Nephron progenitor cell (in vitro differentiated cells): Measurements from ENCODE around the gene ANO4.

Experiments
- DNase-seq: peaks from one replicate; pipeline ENCODE4 v3.0.0; 2021
- H3K27ac Mint-ChIP-seq: 2 replicates; pipeline ENCODE4 v1.8.0; 2021; ENCODE audit warnings: mild to moderate bottlenecking, moderate library complexity, mixed read lengths
- H3K27me3 Mint-ChIP-seq: 2 replicates; pipeline ENCODE4 v1.8.0; 2021; ENCODE audit warnings: mild to moderate bottlenecking, low read depth, mixed read lengths; ENCODE audit not compliant: poor library complexity
- H3K36me3 Mint-ChIP-seq: 2 replicates; pipeline ENCODE4 v1.8.0; 2021; ENCODE audit warnings: low read depth, mixed read lengths
- H3K4me1 Mint-ChIP-seq: 2 replicates; pipeline ENCODE4 v1.8.0; 2021; ENCODE audit warnings: mixed read lengths
- H3K4me3 Mint-ChIP-seq: 2 replicates; pipeline ENCODE4 v1.8.0; 2021; ENCODE audit warnings: mild to moderate bottlenecking, moderate library complexity, mixed read lengths
- H3K9me3 Mint-ChIP-seq: 2 replicates; pipeline ENCODE4 v1.8.0; 2021; ENCODE audit warnings: mild to moderate bottlenecking, moderate library complexity, mixed read lengths
- TF ChIP-seq, protein P1 (sequence below): fragments of 200-600 bp; sonication (generic); IDR thresholded peaks from 2 replicates; pipeline ENCODE4 v1.5.0; 2021; ENCODE audit warnings: antibody characterized with exemption

ANO4 gene

DNA sequence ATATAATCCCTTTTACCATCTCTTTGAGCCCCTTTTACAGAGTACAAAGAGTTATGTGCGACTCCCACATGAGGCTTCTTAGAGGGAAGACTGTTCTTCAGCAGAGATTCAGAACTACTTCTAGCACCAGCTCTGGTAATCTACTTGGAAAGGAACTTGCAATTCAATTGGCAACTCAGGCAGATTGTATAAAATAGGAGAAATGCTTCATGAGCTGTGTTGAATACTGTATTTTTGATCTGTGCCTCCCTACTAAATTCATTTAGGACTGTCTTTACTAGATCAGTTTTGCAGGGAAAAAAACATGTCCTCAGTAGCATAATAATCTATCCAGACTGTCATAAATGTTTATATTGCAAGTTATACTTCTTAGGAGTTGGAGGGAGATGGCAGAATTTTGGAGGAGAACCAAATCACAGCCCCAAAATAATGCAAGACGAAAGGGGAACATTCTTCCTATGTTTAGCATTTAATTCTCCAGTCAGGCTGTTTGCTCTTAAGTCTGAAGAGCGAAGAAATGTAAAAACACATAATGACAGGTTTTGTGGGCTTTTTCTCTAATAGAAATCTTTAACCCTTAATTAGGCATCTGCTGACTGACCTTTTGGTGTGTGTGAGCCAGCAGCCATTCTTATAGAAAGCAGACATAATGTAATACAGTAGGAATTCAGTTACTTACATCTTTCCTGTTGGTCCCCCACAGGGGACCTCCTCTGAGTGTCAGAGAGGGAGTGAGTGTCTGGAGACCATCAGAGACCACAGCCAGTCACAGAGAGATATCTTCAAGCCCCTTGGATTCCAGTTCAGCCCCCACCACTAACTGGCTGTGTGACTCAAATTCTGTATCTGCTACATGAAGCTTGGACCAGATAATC lies 3.9 kb downstream of the ANO4 start:
- Mint-ChIP-seq H3K27ac (no peak overlapping the region), H3K4me3 (no peak overlapping the region), H3K4me1 (peaks cover 21% of the 10 kb centered on the region), H3K36me3 (no peaks in the 10 kb centered on the region), H3K27me3 (peaks cover 29% of the 10 kb centered on the region), H3K9me3 (no peaks in the 10 kb centered on the region)
- no peak for DNase-seq
- TF ChIP-seq, protein P1, sequence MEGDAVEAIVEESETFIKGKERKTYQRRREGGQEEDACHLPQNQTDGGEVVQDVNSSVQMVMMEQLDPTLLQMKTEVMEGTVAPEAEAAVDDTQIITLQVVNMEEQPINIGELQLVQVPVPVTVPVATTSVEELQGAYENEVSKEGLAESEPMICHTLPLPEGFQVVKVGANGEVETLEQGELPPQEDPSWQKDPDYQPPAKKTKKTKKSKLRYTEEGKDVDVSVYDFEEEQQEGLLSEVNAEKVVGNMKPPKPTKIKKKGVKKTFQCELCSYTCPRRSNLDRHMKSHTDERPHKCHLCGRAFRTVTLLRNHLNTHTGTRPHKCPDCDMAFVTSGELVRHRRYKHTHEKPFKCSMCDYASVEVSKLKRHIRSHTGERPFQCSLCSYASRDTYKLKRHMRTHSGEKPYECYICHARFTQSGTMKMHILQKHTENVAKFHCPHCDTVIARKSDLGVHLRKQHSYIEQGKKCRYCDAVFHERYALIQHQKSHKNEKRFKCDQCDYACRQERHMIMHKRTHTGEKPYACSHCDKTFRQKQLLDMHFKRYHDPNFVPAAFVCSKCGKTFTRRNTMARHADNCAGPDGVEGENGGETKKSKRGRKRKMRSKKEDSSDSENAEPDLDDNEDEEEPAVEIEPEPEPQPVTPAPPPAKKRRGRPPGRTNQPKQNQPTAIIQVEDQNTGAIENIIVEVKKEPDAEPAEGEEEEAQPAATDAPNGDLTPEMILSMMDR, result no peak

DNA sequence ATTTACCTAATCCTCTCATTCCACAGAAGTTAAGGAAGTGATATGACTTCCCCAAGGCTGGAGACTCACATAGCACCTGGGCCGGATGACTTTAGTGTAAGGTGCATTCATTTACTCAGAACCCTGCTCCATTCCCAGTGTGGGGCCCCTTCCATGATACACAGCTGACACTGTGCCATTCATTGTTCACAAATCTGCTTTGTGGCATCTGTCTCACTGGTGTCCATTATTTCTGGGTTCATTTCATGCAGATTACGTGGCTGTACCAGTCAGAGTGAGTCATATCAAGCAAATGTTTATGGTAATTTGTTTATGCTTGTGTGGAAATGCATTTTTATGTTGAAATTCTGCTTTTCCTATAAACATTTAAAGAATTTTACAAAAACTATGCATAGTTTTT lies 5.2 kb downstream of the ANO4 start:
- Mint-ChIP-seq H3K27me3 (peaks cover 23% of the 10 kb centered on the region), H3K27ac (no peak overlapping the region), H3K36me3 (no peaks in the 10 kb centered on the region), H3K9me3 (peaks cover 6% of the 10 kb centered on the region), H3K4me1 (peaks cover 12% of the 10 kb centered on the region), H3K4me3 (no peak overlapping the region)
- no peak for DNase-seq
- TF ChIP-seq, protein P1, result no peak

DNA sequence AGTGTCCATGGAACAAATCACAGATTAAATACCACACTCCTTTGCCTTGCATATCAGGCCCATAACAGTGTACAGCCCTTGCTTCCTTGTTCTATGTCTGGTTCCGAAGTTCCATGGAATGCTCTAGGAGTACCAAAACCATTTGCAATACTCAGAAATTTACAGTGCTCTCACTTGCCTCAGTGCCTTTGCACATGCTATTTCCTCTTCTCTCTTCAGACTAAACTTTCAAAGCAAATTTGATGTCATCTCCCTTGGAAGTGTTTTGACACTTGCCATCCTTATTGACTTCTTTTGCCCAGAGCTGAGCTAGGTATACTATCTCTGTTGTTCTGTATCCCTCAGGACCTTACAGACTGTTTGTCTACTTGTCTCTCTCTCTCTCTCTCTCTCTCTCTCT lies 6.1 kb downstream of the ANO4 start:
- H3K9me3 Mint-ChIP-seq, result peaks cover 12% of the 10 kb centered on the region
- no peak for DNase-seq
- no peak overlapping the region for H3K4me3 Mint-ChIP-seq
- peaks cover 15% of the 10 kb centered on the region for H3K27me3 Mint-ChIP-seq
- no peaks in the 10 kb centered on the region for H3K36me3 Mint-ChIP-seq
- TF ChIP-seq, protein P1, result no peak
- no peak overlapping the region for H3K27ac Mint-ChIP-seq
- H3K4me1 Mint-ChIP-seq, result peaks cover 2% of the 10 kb centered on the region

DNA sequence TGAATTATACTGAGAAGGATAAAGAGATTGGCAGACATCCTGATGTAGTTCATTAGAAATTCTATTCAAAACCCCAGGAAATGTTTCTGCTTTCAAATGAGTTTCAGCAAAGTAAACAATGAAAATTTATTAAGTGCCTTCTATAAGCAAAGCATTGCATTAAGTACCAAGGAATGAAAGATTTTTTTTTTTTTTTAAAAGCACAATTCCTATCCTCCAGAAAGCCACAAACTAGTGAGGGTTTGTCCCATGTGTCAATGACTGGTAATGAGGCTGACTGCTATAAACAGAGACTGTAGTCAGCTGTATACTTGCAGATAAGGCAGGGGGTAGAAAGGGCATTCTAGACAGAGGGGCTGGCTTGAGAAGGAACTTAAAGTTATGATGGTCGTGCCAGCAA lies 6.7 kb downstream of the ANO4 start:
- Mint-ChIP-seq H3K27ac (no peak overlapping the region), H3K36me3 (no peaks in the 10 kb centered on the region), H3K4me3 (no peak overlapping the region), H3K27me3 (peaks cover 15% of the 10 kb centered on the region), H3K9me3 (peaks cover 13% of the 10 kb centered on the region), H3K4me1 (no peaks in the 10 kb centered on the region)
- TF ChIP-seq, protein P1, result no peak
- no peak for DNase-seq

DNA sequence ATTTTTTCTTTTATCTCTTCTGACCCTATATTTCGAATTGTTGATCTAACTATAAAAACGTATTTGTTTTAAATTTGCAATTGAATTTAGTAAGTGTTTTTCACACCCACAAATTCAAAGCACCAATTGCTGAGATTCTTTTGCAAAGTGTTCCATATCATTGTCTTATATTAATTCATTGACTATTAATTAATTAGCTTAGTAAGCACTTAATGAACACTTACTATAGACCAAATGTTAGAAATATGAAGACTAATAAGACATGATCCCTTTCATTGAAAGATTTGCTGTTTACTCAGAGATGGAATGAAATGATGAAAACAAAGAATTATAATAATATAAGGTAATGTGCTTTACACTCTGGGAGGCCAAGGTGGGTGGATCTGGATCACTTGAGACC lies 14.2 kb downstream of the ANO4 start:
- H3K4me3 Mint-ChIP-seq, result no peak overlapping the region
- peaks cover 7% of the 10 kb centered on the region for H3K27me3 Mint-ChIP-seq
- no peaks in the 10 kb centered on the region for H3K4me1 Mint-ChIP-seq
- H3K27ac Mint-ChIP-seq, result no peak overlapping the region
- peaks cover 13% of the 10 kb centered on the region for H3K9me3 Mint-ChIP-seq
- H3K36me3 Mint-ChIP-seq, result no peaks in the 10 kb centered on the region
- TF ChIP-seq, protein P1, result no peak
- no peak for DNase-seq

DNA sequence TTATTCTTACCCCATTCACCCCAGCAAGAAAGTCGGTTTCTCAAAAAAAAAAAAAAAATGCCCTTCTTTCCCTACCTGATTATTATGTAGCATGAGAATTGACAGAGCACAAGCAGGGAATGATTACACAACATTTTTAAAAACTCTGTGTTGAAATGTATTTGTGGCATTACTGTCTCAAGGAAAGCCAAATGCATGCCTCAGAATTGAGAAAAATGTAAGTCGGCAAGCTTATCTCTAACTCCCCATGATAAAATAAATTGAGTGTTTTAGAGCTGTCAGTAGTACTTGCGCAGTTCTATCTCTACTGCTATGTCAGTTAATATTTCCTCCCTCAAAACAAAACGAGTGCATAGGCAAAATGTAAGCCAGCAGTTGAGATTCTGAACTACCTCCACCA lies 25.7 kb downstream of the ANO4 start:
- H3K27me3 Mint-ChIP-seq, result no peaks in the 10 kb centered on the region
- H3K4me3 Mint-ChIP-seq, result no peak overlapping the region
- H3K4me1 Mint-ChIP-seq, result no peaks in the 10 kb centered on the region
- H3K36me3 Mint-ChIP-seq, result no peaks in the 10 kb centered on the region
- no peak for DNase-seq
- no peak overlapping the region for H3K27ac Mint-ChIP-seq
- no peaks in the 10 kb centered on the region for H3K9me3 Mint-ChIP-seq
- TF ChIP-seq, protein P1, result no peak
